ENCODE results near the gene ST6GALNAC1. TPM values are rescaled to one million over a fixed set of nuclear protein-coding genes. Genes with fewer than 3 reads are reported as not detected.
A peak's percentile ranks its signal among the peaks of the same experiment; 100 is the strongest.

The ST6GALNAC1 gene
- total RNA-seq, 1 experiment from 2014 or later, result not detected

DNA sequence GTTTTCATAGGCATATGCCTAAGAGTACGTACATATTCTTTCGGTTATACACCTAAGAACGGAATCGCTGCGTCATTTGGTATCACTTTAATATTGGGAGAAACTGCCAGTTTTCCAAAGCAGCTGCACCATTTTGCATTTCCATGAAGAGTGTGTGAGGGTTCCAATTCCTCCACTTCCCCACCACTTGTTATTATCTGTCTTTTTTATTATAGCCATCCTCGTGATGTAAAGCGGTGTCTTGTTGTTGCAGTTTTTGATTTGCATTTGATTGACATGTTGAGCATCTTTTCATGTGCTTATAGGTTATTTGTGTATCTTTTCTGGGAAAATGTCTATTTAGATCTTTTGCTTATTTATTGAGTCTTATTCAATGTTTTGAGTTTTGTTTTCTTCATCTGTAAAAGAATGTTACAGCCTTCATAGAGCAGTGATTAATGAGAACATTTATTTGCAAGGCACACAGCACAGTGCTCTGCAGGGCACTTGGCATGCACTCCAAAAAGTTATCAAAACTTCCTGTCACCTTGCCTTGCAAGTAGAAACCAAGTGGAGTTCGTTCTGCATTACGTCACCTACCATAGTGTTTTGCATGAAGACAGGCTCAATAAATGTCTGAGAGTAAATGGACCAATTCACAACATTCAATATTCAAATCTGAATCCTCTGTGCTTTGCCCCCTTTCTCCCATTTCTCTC lies 26.6 kb upstream of the ST6GALNAC1 start:
- TF ChIP-seq, protein P1, sequence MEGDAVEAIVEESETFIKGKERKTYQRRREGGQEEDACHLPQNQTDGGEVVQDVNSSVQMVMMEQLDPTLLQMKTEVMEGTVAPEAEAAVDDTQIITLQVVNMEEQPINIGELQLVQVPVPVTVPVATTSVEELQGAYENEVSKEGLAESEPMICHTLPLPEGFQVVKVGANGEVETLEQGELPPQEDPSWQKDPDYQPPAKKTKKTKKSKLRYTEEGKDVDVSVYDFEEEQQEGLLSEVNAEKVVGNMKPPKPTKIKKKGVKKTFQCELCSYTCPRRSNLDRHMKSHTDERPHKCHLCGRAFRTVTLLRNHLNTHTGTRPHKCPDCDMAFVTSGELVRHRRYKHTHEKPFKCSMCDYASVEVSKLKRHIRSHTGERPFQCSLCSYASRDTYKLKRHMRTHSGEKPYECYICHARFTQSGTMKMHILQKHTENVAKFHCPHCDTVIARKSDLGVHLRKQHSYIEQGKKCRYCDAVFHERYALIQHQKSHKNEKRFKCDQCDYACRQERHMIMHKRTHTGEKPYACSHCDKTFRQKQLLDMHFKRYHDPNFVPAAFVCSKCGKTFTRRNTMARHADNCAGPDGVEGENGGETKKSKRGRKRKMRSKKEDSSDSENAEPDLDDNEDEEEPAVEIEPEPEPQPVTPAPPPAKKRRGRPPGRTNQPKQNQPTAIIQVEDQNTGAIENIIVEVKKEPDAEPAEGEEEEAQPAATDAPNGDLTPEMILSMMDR (IDR thresholded peaks at IDR 0.05; ENCODE audit: unreplicated experiment), result no peak
- H3K9me3 Mint-ChIP-seq (ENCODE audit: unreplicated experiment), result no peaks in the 10 kb centered on the region
- H3K27ac Mint-ChIP-seq (ENCODE audit: low read depth, unreplicated experiment), result no peak overlapping the region
- no peaks in the 10 kb centered on the region for H3K27me3 Mint-ChIP-seq (ENCODE audit: insufficient read depth, unreplicated experiment)
- BruUV-seq (replicated peaks), result no TSS peak
- ChIA-PET POLR2A (interaction anchor here (0.6 to 1.5 kb wide), 4 partner anchors 10 to 203 kb away, joined by 3 to 4 read pairs (median 3); no protein-coding TSS in a partner anchor), CTCF (interaction anchor here (0.6 to 1.9 kb wide), 2 partner anchors 45 to 211 kb away, joined by 3 to 5 read pairs; no protein-coding TSS in a partner anchor)
- H3K36me3 Mint-ChIP-seq (ENCODE audit: insufficient read depth, unreplicated experiment), result no peaks in the 10 kb centered on the region
- no peaks in the 10 kb centered on the region for H3K4me1 Mint-ChIP-seq (ENCODE audit: insufficient read depth, unreplicated experiment)
- no peak overlapping the region for H3K4me3 Mint-ChIP-seq (ENCODE audit: unreplicated experiment)
- intact Hi-C loops (cut with micrococcal nuclease), result no loop called here
- peak; percentile 34 for DNase-seq (ENCODE audit: unreplicated experiment)

DNA sequence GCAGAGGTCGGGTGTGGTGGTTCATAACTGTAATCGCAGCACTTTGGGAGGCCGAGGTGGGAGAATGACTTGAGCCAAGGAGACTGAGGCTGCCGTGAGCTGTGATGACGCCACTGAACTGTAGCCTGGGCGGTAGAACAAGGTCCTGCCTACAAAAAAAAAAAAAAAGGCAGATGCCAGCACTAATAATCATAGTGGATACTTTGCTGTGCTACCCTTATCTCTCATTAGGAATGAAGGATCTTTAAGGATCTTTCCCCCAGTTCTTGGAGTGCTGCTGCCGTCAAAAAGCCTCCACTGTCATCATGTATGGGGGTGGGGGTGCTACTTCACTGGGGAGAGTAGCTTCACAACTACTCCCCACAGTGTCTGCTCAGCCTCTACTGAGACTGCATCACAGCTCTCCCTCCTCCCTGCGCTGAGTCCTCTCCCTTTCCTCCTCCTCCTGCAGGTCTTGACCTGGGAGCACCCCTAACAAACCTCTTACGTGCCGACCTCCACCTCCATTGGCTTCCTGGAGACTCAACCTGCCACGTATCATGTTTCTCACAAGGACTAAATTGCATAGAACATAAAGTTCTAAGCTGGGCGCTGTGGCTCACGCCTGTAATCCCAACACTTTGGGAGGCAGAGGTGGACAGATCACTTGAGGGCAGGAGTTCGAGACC lies 24.4 kb upstream of the ST6GALNAC1 start:
- Mint-ChIP-seq H3K27me3 (ENCODE audit: insufficient read depth, unreplicated experiment) (no peaks in the 10 kb centered on the region), H3K4me1 (ENCODE audit: insufficient read depth, unreplicated experiment) (no peaks in the 10 kb centered on the region), H3K36me3 (ENCODE audit: insufficient read depth, unreplicated experiment) (no peaks in the 10 kb centered on the region), H3K4me3 (ENCODE audit: unreplicated experiment) (no peak overlapping the region), H3K27ac (ENCODE audit: low read depth, unreplicated experiment) (no peak overlapping the region), H3K9me3 (ENCODE audit: unreplicated experiment) (no peaks in the 10 kb centered on the region)
- TF ChIP-seq, protein P1 (IDR thresholded peaks at IDR 0.05; ENCODE audit: unreplicated experiment), result no peak
- ChIA-PET POLR2A (interaction anchor here (0.7 to 0.8 kb wide), 3 partner anchors 30 to 221 kb away, joined by 3 read pairs; no protein-coding TSS in a partner anchor), CTCF (no interaction called here)
- BruUV-seq (replicated peaks), result no TSS peak
- DNase-seq (ENCODE audit: unreplicated experiment), result no peak
- intact Hi-C loops (cut with micrococcal nuclease), result no loop called here

DNA sequence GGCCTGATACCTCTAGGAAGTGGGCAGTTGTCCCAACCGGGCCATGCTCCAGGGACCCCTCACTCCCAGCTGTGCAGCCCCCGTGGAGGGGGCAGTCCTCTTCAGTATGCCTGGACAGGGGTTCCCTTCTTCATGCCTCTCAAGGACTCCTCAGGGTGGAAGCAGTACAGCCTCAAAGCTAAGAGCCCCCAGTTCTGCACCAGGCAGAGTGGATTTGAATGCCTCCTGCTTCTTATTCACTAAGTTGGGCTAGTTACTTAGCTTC lies 23.9 kb upstream of the ST6GALNAC1 start:
- TF ChIP-seq, protein P1 (IDR thresholded peaks at IDR 0.05; ENCODE audit: unreplicated experiment), result no peak
- POLR2A ChIA-PET, result no interaction called here
- Mint-ChIP-seq H3K4me3 (ENCODE audit: unreplicated experiment) (no peak overlapping the region), H3K36me3 (ENCODE audit: insufficient read depth, unreplicated experiment) (no peaks in the 10 kb centered on the region), H3K4me1 (ENCODE audit: insufficient read depth, unreplicated experiment) (no peaks in the 10 kb centered on the region), H3K9me3 (ENCODE audit: unreplicated experiment) (no peaks in the 10 kb centered on the region), H3K27me3 (ENCODE audit: insufficient read depth, unreplicated experiment) (no peaks in the 10 kb centered on the region), H3K27ac (ENCODE audit: low read depth, unreplicated experiment) (no peak overlapping the region)
- CTCF ChIA-PET, result no interaction called here
- intact Hi-C loops (cut with micrococcal nuclease), result no loop called here
- BruUV-seq (replicated peaks), result no TSS peak
- DNase-seq (ENCODE audit: unreplicated experiment), result no peak

DNA sequence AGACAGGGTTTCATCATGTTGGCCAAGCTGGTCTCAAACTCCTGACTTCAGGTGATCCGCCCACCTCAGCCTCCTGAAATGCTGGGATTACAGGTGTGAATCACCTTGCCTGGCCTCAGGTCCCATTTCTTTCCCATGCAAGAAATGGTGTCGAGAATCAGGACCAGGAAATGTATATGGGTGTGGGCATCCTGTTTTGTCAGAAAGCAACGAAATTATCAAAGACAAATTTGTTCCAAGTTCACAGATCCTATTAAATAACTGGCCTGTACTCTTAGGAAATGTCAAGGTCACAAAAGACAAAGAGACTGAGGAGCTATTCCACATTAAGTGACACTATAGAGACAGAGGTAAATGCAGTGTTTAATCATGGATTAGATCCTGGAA lies 17.1 kb upstream of the ST6GALNAC1 start:
- H3K4me3 Mint-ChIP-seq (ENCODE audit: unreplicated experiment), result no peak overlapping the region
- CTCF ChIA-PET, result interaction anchor here (0.5 kb wide), 1 partner anchor 200 kb away, joined by 3 read pairs; no protein-coding TSS in a partner anchor
- H3K27me3 Mint-ChIP-seq (ENCODE audit: insufficient read depth, unreplicated experiment), result no peaks in the 10 kb centered on the region
- DNase-seq (ENCODE audit: unreplicated experiment), result peak; percentile 17
- intact Hi-C loops (cut with micrococcal nuclease), result no loop called here
- no peak overlapping the region for H3K27ac Mint-ChIP-seq (ENCODE audit: low read depth, unreplicated experiment)
- no peaks in the 10 kb centered on the region for H3K36me3 Mint-ChIP-seq (ENCODE audit: insufficient read depth, unreplicated experiment)
- POLR2A ChIA-PET, result interaction anchor here (0.7 to 3.9 kb wide), 3 partner anchors 9 to 11 kb away, joined by 3 to 12 read pairs (median 4); no protein-coding TSS in a partner anchor
- H3K9me3 Mint-ChIP-seq (ENCODE audit: unreplicated experiment), result no peaks in the 10 kb centered on the region
- TF ChIP-seq, protein P1 (IDR thresholded peaks at IDR 0.05; ENCODE audit: unreplicated experiment), result no peak
- H3K4me1 Mint-ChIP-seq (ENCODE audit: insufficient read depth, unreplicated experiment), result peaks cover 9% of the 10 kb centered on the region
- no TSS peak for BruUV-seq (replicated peaks)

Measured in MCF 10A (cell line).